Naive thymus-derived CD8-positive, alpha-beta T cell (primary cell): ENCODE measurements around the gene TNNI3K. TPM values are rescaled to one million over a fixed set of nuclear protein-coding genes. Genes with fewer than 3 reads are reported as not detected.

Experiments
- ATAC-seq, 2 donors: fragments of 150-1000 bp; cut with Tn5 transposase in 1 of 2; sonication (Bioruptor Pico), chemical (Tn5 transposase) in 1 of 2; 1 replicate in 1 of 2; 2 replicates in 1 of 2; pipeline ENCODE4 v1.10.0; 2021; ENCODE audit warnings: mild to moderate bottlenecking in 2 of 2, moderate library complexity in 2 of 2
- POLR2A ChIA-PET: fragments of 350-600 bp; sonication (Branson Sonifier 250); formaldehyde crosslinking; loops from one replicate; lab custom pipeline; 2021; ENCODE audit warnings: antibody characterized with exemption; lab: Charles Lee
- DNase-seq, 10 donors: peaks; one replicate each; pipeline versions ENCODE4 v3.0.0 to v3.0.0-alpha.2; 2020 to 2022
- H3K27ac Mint-ChIP-seq, 10 donors: one replicate each; pipeline ENCODE4 v1.8.0; 2020 to 2022; ENCODE audit warnings: mild to moderate bottlenecking in 10 of 10, mixed read lengths in 10 of 10, moderate library complexity in 4 of 10, inconsistent platforms in 1 of 10
- H3K27me3 Mint-ChIP-seq, 5 donors: one replicate each; pipeline ENCODE4 v1.8.0; 2021 to 2022; ENCODE audit warnings: mixed read lengths in 5 of 5
- H3K36me3 Mint-ChIP-seq, 3 donors: one replicate each; pipeline ENCODE4 v1.8.0; 2020 to 2022; ENCODE audit warnings: mixed read lengths in 3 of 3, mild to moderate bottlenecking in 2 of 3, inconsistent platforms in 1 of 3
- H3K4me1 Mint-ChIP-seq, 4 donors: one replicate each; pipeline ENCODE4 v1.8.0; 2021 to 2022; ENCODE audit warnings: mixed read lengths in 4 of 4
- H3K4me3 Mint-ChIP-seq, 10 donors: one replicate each; pipeline ENCODE4 v1.8.0; 2020 to 2022; ENCODE audit warnings: mild to moderate bottlenecking in 10 of 10, mixed read lengths in 10 of 10, moderate library complexity in 6 of 10, inconsistent platforms in 1 of 10
- H3K9me3 Mint-ChIP-seq, 9 donors: one replicate each; pipeline ENCODE4 v1.8.0; 2020 to 2022; ENCODE audit warnings: mixed read lengths in 9 of 9, mild to moderate bottlenecking in 3 of 9, inconsistent platforms in 1 of 9, moderate library complexity in 1 of 9
- polyA plus RNA-seq, 3 donors: library from polyadenylated mRNA; unstranded; fragments of 300-500 nt; fragmentation: Illumina TruSeq; gene quantifications; one replicate each; pipeline ENCODE4 v1.2.3, GENCODE V29; 2021
- total RNA-seq, 8 experiments: library from RNA in 2 of 8; stranded (reverse) in 2 of 8; gene quantifications; one replicate each; pipeline ENCODE4 v1.2.3 and lab custom pipeline; 2021 to 2026

TNNI3K gene
- 1 to 10 TPM in 1 of 2 experiments, not detected in 1; 2.4 TPM for total RNA-seq
- polyA plus RNA-seq, result under 1 TPM in 1 of 3 donors, not detected in 2; 0.43 TPM
- 0 to 0.07 (median 0) reads per million in 6 experiments for total RNA-seq (lab: John Stamatoyannopoulos, UW)

- POLR2A ChIA-PET, result no interaction called here
- H3K4me1 Mint-ChIP-seq, result no peaks in the 10 kb centered on the region
- no peaks in the 10 kb centered on the region for H3K27me3 Mint-ChIP-seq
- H3K27ac Mint-ChIP-seq, result no peak within 1 kb of the TSS
- H3K9me3 Mint-ChIP-seq, result peaks cover 5 to 13% (median 8%) of the 10 kb centered on the region in 9 donors
- no peak within 1 kb of the TSS for H3K4me3 Mint-ChIP-seq
- no peak for DNase-seq
- H3K36me3 Mint-ChIP-seq, result peaks cover 0 to 7% (median 5%) of the 10 kb centered on the region in 3 donors
- no peak for ATAC-seq
Measured at GRCh38 chr1:74235153-74235552, at the start of gene TNNI3K. Gene TNNI3K (plus strand): TSS chr1:74235387. CDS start chr1:74235452, 65 bp downstream.

- peaks cover 0 to 4% (median 0%) of the 10 kb centered on the region in 9 donors for H3K9me3 Mint-ChIP-seq
- H3K36me3 Mint-ChIP-seq, result peaks cover 0 to 9% (median 9%) of the 10 kb centered on the region in 3 donors
- peaks cover 3 to 16% (median 13%) of the 10 kb centered on the region in 4 donors for H3K4me1 Mint-ChIP-seq
- H3K27me3 Mint-ChIP-seq, result no peaks in the 10 kb centered on the region
- H3K4me3 Mint-ChIP-seq, result no peak overlapping the region
- ATAC-seq (no peak), DNase-seq (no peak)
- POLR2A ChIA-PET, result no interaction called here
- H3K27ac Mint-ChIP-seq, result no peak overlapping the region
Measured at GRCh38 chr1:74193908-74194307, 41.3 kb upstream of the TNNI3K start.

GRCh38 chr1:74195339-74195738, 39.8 kb upstream of the TNNI3K start:
- Mint-ChIP-seq H3K27ac (no peak overlapping the region), H3K36me3 (peaks cover 0 to 5% (median 1%) of the 10 kb centered on the region in 3 donors), H3K27me3 (no peaks in the 10 kb centered on the region), H3K4me3 (no peak overlapping the region), H3K4me1 (peaks cover 3 to 30% (median 19%) of the 10 kb centered on the region in 4 donors), H3K9me3 (peaks cover 0 to 2% (median 0%) of the 10 kb centered on the region in 9 donors)
- DNase-seq, result no peak
- no peak for ATAC-seq
- POLR2A ChIA-PET, result no interaction called here

GRCh38 chr1:74197255-74197654, 37.9 kb upstream of the TNNI3K start:
- ATAC-seq (no peak), DNase-seq (no peak)
- Mint-ChIP-seq H3K36me3 (peaks cover 0 to 19% (median 16%) of the 10 kb centered on the region in 3 donors), H3K27me3 (no peaks in the 10 kb centered on the region), H3K4me3 (peak overlapping the region; percentile 88 to 94 (median 90)), H3K4me1 (peaks cover 3 to 32% (median 19%) of the 10 kb centered on the region in 4 donors), H3K9me3 (no peaks in the 10 kb centered on the region), H3K27ac (peak overlapping the region; percentile 87 to 98 (median 94))
- POLR2A ChIA-PET, result no interaction called here

- H3K9me3 Mint-ChIP-seq, result no peaks in the 10 kb centered on the region
- DNase-seq, result peak; percentile 91 to 97 (median 96)
- H3K4me3 Mint-ChIP-seq, result peak within 1 kb of the TSS; percentile 88 to 94 (median 90)
- H3K4me1 Mint-ChIP-seq, result peaks cover 3 to 32% (median 19%) of the 10 kb centered on the region in 4 donors
- peak; percentile 91 for ATAC-seq
- POLR2A ChIA-PET, result interaction anchor here (0.7 to 1.1 kb wide), 3 partner anchors 18 to 1913 kb away, joined by 3 to 5 read pairs (median 4); partner anchors contain the start of genes CRYZ and TYW3
- peaks cover 0 to 19% (median 16%) of the 10 kb centered on the region in 3 donors for H3K36me3 Mint-ChIP-seq
- H3K27ac Mint-ChIP-seq, result peak within 1 kb of the TSS; percentile 87 to 98 (median 94)
- no peaks in the 10 kb centered on the region for H3K27me3 Mint-ChIP-seq
Measured at GRCh38 chr1:74197657-74198552, 37.3 kb upstream of the TNNI3K start, which contains the start of the genes FPGT and LRRIQ3. Gene FPGT (plus strand): TSS chr1:74198242. CDS start chr1:74198279, 37 bp downstream. Gene LRRIQ3 (minus strand): TSS chr1:74198176. CDS start chr1:74183684, 14,492 bp downstream.

- POLR2A ChIA-PET, result no interaction called here
- ATAC-seq (no peak), DNase-seq (no peak)
- H3K4me1 Mint-ChIP-seq, result peaks cover 3 to 32% (median 19%) of the 10 kb centered on the region in 4 donors
- H3K36me3 Mint-ChIP-seq, result peaks cover 0 to 27% (median 25%) of the 10 kb centered on the region in 3 donors
- H3K27ac Mint-ChIP-seq, result peak overlapping the region in 3 of 10 donors; percentile 66 to 98 (median 95)
- peak overlapping the region in 6 of 10 donors; percentile 65 to 94 (median 90) for H3K4me3 Mint-ChIP-seq
- H3K27me3 Mint-ChIP-seq, result no peaks in the 10 kb centered on the region
- no peaks in the 10 kb centered on the region for H3K9me3 Mint-ChIP-seq
Measured at GRCh38 chr1:74199504-74199903, 35.7 kb upstream of the TNNI3K start.

- POLR2A ChIA-PET, result no interaction called here
Measured at GRCh38 chr1:74205266-74205665, 29.9 kb upstream of the TNNI3K start.

GRCh38 chr1:74215229-74215628, 20.0 kb upstream of the TNNI3K start:
- POLR2A ChIA-PET, result interaction anchor here (0.6 kb wide), 1 partner anchor 17 kb away, joined by 3 read pairs; the partner anchor contains the start of genes FPGT and LRRIQ3
- DNase-seq, result no peak
- no peaks in the 10 kb centered on the region for H3K4me1 Mint-ChIP-seq
- no peaks in the 10 kb centered on the region for H3K27me3 Mint-ChIP-seq
- H3K36me3 Mint-ChIP-seq, result peaks cover 0 to 4% (median 4%) of the 10 kb centered on the region in 3 donors
- no peak overlapping the region for H3K27ac Mint-ChIP-seq
- H3K9me3 Mint-ChIP-seq, result peaks cover 0 to 5% (median 2%) of the 10 kb centered on the region in 9 donors
- no peak overlapping the region for H3K4me3 Mint-ChIP-seq
- ATAC-seq, result no peak

More at GRCh38 chr1:74205266-74205665, 29.9 kb upstream of the TNNI3K start:
- Mint-ChIP-seq H3K36me3 (peaks cover 5 to 58% (median 48%) of the 10 kb centered on the region in 3 donors), H3K9me3 (peaks cover 0 to 4% (median 0%) of the 10 kb centered on the region in 9 donors), H3K27me3 (no peaks in the 10 kb centered on the region), H3K4me1 (peaks cover 0 to 2% (median 0%) of the 10 kb centered on the region in 4 donors), H3K4me3 (no peak overlapping the region), H3K27ac (no peak overlapping the region)
- DNase-seq (no peak), ATAC-seq (no peak)

- ATAC-seq (no peak), DNase-seq (no peak)
- Mint-ChIP-seq H3K4me3 (no peak overlapping the region), H3K27ac (peak overlapping the region in 1 of 10 donors; percentile 65), H3K36me3 (peaks cover 10 to 47% (median 20%) of the 10 kb centered on the region in 3 donors), H3K9me3 (peaks cover 19 to 63% (median 46%) of the 10 kb centered on the region in 9 donors), H3K4me1 (no peaks in the 10 kb centered on the region), H3K27me3 (peaks cover 0 to 2% (median 0%) of the 10 kb centered on the region in 5 donors)
- POLR2A ChIA-PET, result no interaction called here
Measured at GRCh38 chr1:74222701-74223100, 12.5 kb upstream of the TNNI3K start.

- no peak overlapping the region for H3K4me3 Mint-ChIP-seq
- H3K27ac Mint-ChIP-seq, result no peak overlapping the region
- ATAC-seq, result no peak
- DNase-seq, result no peak
- H3K27me3 Mint-ChIP-seq, result peaks cover 0 to 2% (median 0%) of the 10 kb centered on the region in 5 donors
- POLR2A ChIA-PET, result no interaction called here
- peaks cover 21 to 70% (median 52%) of the 10 kb centered on the region in 9 donors for H3K9me3 Mint-ChIP-seq
- no peaks in the 10 kb centered on the region for H3K4me1 Mint-ChIP-seq
- peaks cover 10 to 50% (median 22%) of the 10 kb centered on the region in 3 donors for H3K36me3 Mint-ChIP-seq
Measured at GRCh38 chr1:74223453-74223852, 11.7 kb upstream of the TNNI3K start.

- Mint-ChIP-seq H3K27ac (no peak overlapping the region), H3K27me3 (no peaks in the 10 kb centered on the region), H3K36me3 (peaks cover 0 to 7% (median 5%) of the 10 kb centered on the region in 3 donors), H3K4me3 (no peak overlapping the region), H3K9me3 (peaks cover 4 to 13% (median 6%) of the 10 kb centered on the region in 9 donors), H3K4me1 (no peaks in the 10 kb centered on the region)
- no peak for DNase-seq
- no peak for ATAC-seq
- POLR2A ChIA-PET, result no interaction called here
Measured at GRCh38 chr1:74236440-74236839, 1.3 kb downstream of the TNNI3K start.

GRCh38 chr1:74237035-74237434, 1.8 kb downstream of the TNNI3K start:
- POLR2A ChIA-PET, result no interaction called here
- H3K27me3 Mint-ChIP-seq, result no peaks in the 10 kb centered on the region
- H3K4me3 Mint-ChIP-seq, result no peak overlapping the region
- no peaks in the 10 kb centered on the region for H3K4me1 Mint-ChIP-seq
- peaks cover 0 to 7% (median 4%) of the 10 kb centered on the region in 3 donors for H3K36me3 Mint-ChIP-seq
- H3K27ac Mint-ChIP-seq, result no peak overlapping the region
- DNase-seq (no peak), ATAC-seq (no peak)
- peaks cover 4 to 11% (median 5%) of the 10 kb centered on the region in 9 donors for H3K9me3 Mint-ChIP-seq
